Suppressor macrophage treated with lipopolysaccharide for 1 hour (primary cell): ENCODE measurements around the gene CADM2.
"Not testable (repeated sequence)": the region's sequence is repeated elsewhere in the genome, so short reads cannot be mapped to it uniquely, and the experiment has no call there.

Source experiments
- DNase-seq, 3 donors: peaks; one replicate each; pipeline ENCODE4 v3.0.0-alpha.2; 2020 to 2022

The CADM2 gene

DNA sequence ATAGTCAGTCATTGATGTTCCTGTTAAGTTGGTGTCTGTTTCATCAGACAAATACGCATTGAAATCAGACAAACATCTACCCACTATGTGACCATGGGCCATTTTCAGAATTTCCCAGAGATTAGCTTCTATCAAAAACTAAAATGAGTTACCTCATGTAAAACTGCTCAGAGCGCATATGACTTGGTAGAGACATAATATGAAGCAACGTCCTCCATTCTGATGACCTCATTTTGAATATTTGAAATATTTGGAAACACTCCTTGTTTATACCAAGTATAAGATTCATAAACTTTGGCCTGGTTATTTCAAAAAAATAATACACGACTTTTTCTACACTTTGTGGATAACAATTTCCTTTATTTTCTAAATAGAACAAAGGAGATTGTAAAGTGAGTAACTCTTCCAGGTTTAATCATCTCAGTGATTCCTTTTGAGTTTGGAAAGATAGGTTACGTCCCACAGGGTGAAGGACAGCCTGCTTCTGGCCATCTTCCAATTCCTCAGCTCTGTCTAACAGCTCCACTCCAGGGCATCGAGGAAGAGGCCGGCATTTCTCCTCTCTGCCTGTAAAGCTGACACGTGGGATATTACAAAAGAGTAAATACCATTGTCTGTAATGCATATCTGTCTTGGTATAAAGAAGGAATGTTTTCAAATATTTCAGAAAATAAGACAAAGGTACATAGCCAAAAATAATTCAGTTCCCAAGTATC lies 122.6 kb downstream of the CADM2 start:
- DNase-seq: no peak

DNA sequence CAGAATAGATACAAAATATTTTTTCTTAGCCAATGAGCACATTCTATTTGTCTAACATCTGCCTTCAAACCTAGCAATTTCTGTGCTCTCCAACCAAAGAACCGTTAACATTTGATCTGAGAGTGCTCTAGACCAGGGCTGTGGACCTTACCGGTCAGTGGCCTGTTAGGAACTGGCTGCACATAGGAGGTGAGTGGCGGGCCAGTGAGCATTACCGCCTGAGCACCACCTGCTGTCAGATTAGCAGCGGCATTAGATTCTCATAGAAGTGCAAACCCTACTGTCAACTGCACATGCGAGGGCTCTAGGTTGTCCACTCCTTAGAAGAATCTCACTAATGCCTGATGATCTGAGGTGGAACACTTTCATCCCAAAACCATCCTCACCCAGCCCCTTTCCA lies 131.7 kb downstream of the CADM2 start:
- no peak for DNase-seq

DNA sequence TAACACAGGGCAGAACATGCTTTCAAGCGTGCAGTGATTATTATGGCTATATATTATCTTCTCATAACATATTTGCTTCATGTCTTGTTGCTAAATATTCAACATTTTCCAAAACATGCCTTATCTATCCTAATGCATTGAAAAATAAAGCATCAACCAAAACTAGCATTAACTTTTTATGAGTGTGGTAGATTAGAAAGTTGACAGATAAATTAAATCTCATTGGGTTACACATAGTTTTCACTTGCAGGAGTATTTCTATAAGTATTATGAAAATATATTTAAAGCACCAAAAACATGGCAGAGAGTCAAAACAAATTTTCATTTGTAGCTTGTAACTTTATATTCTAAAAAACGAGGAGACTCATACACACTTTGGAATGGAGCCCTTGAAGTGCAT lies 141.5 kb downstream of the CADM2 start:
- no peak for DNase-seq

DNA sequence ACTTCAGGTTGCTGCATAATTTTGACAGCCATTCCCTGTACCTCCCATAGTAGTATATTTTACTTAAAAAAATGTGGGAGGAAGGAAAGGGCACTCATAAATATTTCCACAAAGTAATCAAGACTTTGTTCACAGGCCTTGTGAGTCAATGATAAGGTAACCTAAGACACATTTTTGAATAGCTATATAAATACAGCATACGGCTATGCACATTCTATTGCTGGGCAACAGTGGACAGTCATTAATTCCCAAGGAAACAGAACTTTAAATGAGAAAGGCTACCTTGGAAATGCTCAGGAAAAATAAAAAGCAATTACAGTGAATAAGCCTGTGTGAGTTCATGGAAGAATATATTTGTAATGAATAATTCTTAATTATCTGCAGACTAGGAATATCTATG lies 144.0 kb downstream of the CADM2 start:
- no peak for DNase-seq

DNA sequence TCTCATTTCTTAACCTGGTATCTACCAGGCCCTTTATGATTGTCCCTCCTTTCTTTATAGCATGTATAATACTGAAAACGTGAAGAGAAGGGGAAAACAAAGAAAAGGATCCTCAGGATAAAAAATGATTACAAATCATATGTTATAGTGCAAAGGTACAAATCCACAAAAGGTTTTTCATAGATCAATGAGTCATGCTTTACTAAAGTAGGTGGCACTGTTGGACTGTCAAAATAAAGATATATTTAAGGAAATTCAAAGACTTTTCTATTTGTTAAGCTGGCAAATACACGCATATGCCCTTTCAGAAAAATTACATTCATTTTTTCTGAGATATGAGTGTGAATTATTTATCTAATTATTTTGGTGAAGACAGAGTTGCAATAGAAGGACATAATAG lies 151.6 kb downstream of the CADM2 start:
- DNase-seq: no peak

DNA sequence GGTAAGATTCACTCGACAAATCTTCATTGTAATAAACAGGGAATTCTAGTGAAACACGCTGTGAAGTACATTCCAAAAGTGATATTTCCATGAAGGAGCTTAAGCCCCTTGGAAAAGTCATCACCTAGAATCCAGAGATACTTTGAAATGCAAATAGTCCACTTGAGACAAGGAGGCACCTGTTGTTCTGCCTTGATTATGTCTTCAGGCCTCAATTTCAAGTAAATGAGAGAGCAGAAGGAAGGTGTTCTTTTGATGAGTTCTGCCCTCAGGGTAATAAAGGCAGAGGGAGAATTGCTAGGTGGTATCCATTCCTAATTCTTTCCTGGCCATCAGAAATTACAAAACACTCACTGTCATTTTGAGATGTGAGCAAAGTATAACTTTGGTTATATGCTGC lies 162.1 kb downstream of the CADM2 start:
- no peak for DNase-seq

DNA sequence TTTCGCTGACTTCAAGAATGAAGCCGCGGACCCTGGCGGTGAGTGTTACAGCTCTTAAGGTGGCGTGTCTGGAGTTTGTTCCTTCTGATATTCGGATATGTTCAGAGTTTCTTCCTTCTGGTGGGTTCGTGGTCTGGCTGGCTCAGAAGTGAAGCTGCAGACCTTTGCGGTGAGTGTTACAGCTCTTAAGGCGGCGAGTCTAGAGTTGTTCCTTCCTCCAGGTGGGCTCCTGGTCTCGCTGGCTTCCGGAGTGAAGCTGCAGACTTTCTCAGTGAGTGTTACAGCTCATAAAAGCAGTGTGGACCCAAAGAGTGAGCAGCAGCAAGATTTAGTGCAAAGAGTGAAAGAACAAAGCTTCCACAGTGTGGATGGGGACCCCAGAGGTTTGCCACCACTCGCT lies 174.1 kb downstream of the CADM2 start:
- not testable (repeated sequence) for DNase-seq

DNA sequence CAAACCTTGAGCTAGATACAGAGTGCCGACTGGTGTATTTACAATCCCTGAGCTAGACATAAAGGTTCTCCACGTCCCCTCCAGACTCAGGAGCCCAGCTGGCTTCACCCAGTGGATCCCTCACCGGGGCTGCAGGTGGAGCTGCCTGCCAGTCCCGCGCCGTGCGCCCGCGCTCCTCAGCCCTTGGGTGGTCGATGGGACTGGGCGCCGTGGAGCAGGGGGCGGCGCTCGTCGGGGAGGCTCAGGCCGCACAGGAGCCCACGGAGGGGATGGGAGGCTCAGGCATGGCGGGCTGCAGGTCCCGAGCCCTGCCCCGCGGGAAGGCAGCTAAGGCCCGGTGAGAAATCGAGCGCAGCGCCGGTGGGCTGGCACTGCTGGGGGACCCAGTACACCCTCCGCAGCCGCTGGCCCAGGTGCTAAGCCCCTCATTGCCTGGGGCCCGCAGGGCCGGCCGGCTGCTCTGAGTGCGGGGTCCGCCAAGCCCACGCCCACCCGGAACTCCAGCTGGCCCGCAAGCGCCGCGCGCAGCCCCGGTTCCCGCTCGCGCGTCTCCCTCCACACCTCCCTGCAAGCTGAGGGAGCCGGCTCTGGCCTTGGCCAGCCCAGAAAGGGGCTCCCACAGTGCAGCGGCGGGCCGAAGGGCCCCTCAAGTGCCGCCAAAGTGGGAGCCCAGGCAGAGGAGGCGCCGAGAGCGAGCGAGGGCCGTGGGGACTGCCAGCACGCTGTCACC lies 175.1 kb downstream of the CADM2 start:
- not testable (repeated sequence) for DNase-seq

DNA sequence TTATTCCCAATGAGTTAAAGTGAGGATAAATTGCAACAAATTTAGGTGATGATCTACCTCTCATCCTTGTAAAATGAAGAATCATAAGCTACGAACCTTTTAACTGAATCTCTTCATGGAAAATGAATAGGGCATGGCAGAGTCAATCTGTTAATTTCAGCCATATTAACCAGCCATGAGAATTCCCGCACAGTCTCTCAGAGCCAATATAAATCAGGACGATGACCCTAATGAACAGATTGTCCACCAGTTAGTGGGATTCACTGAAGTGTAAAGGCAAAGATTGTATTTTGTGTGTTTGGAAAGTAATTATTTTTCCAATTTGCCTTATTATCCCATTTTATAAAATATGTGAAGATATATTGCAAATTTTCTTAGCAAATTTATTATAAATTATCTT lies 183.8 kb downstream of the CADM2 start:
- no peak for DNase-seq

DNA sequence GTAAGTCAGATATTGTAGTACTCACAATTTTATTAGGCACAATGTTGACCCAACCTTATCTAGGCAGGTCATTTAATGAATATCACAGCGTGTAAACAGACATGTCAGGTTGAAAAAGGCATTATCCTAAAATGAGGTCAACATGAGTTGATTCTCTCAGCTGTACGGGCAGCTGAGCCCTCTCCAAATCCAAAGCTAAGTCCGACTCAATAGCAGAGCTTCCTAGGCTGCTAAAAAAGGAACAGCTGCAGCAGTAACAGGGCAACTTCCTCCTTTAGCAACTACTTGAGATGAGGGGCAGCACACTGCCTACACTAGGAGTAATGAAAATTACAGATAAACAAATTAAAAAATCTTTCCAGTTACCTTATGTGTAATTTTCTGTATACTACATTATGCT lies 189.2 kb downstream of the CADM2 start:
- DNase-seq: no peak

DNA sequence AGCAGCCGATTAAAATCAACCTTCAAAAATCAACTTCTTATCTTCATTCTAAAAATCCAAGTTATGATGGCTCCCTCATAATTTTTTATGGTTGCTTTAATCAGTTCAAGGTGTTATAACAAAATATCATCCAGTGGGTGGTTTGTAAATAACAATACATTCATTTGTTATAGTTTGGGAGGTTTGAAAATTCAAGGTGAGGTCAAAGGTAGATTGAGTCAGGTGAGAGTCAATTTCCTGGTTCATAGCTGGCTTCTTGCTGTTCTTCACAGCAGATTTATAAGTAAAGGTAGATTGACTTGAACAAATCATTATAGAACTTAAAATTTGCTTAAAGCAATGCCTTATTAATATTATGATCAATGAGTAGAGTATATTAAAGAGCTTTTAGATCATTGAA lies 192.8 kb downstream of the CADM2 start:
- DNase-seq: no peak

DNA sequence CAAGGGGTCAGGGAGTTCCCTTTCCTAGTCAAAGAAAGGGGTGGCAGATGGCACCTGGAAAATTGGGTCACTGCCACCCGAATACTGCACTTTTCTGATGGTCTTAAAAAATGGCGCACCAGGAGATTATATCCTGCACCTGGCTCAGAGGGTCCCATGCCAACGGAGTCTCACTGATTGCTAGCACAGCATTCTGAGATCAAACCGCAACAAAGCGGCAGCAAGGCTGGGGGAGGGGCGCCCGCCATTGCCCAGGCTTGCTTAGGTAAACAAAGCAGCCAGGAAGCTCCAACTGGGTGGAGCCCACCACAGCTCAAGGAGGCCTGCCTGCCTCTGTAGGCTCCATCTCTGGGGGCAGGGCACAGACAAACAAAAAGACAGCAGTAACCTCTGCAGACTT lies 194.5 kb downstream of the CADM2 start:
- DNase-seq: not testable (repeated sequence)

DNA sequence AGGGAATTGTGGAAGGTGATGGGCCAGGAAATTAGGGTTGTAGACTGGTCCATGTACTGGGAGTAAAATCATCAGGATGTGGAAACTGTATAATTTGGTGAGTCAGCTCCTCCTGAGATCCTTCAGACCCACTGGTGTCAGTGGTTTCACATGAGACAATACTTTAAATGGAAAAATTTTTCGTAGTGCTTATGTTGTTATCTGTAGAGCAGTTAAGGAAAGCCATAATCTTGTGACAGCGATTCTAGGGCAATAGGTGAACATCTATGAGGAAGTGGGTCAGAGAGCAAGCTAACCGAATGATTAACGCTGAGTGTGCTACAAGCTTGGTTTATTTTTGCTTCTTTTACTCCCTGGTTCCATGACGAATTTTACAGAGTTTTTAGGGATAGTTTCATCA lies 200.6 kb downstream of the CADM2 start:
- DNase-seq: no peak

DNA sequence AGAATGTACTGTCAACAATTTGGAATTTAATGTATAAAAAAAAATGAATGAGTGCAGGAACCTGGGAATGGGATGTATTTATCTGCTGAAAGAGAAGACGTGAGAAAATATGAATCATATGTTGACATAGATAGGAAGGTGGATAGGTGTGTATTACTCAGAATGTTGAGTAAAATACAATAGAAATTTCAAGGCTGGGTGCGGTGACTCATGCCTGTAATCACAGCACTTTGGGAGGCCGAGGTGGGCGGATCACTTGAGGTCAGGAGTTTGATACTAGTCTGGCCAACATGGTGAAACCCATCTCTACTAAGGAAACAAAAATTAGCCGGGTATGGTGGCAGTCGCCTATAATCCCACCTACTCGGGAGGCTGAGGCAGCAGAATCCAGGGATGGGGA lies 202.8 kb downstream of the CADM2 start:
- DNase-seq: no peak

DNA sequence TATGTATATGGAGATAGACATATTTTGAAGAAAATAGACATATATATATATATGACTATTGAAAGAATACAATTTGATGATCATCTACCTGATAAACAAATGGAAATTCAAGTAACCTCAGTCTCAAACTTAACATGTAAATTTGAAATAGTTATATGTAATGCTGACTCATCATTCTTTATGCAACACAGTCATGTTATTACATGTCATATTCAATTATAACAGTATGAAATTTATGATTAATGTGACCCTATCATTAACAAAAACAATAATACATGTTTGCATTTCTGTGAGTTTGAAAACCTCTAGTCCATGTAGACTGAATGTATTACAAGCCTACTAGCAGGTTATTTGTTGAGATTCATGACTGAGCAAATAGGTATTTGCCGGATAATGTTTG lies 204.1 kb downstream of the CADM2 start:
- DNase-seq: no peak

DNA sequence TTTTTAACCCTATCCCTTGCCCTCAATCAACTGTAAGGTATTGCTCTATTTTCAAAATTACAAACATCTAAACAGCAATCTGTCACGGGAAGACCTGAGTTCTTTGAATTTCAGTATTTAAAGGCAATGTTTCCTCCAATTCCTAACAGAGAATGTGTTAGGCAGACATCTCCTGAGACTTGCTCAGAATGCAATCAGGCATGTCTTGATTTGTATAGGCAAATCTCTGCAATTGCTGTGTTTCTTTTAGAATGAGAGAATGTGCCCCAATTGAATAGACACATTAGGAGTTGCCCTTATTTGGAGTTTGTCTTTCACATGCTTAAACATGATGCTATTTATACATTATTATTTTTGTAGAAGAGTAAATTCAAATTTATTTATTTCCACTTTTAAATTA lies 205.6 kb downstream of the CADM2 start:
- no peak for DNase-seq

DNA sequence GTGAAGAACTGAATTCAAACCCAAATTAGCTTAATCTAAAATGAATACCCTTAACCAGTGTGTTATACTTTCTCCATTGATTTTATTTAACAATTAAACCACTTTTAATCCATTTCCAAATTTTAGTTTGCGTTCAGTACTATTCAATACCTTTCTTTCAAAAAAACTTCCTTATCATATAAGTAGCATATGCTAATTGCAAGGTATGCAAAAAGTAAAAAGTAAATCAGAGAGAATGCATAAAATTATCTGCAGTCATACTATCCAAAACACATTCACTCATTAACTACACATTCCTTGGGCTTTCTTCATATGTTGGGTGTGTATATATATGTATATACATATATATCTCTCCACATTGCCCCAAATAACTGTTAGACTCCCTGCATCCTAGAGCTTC lies 208.8 kb downstream of the CADM2 start:
- DNase-seq: no peak

DNA sequence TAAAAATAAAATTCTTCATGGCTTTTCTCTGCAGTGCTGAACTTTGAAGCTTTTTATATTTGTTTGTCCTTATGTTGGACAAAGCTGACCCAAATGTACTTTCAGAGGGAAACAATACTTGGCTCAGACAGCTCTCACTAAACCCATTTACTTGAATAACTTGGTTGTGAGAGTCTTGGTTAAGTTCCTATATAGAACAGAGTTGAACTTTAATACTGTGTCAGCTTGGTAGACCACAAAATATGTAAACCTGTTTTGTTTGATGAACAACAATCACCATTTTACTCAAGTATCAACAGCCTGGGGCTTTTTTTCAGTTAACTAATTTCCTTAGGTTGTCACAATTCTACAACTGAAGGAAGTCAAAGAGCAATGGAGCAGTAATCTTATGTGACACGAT lies 211.9 kb downstream of the CADM2 start:
- DNase-seq: no peak

DNA sequence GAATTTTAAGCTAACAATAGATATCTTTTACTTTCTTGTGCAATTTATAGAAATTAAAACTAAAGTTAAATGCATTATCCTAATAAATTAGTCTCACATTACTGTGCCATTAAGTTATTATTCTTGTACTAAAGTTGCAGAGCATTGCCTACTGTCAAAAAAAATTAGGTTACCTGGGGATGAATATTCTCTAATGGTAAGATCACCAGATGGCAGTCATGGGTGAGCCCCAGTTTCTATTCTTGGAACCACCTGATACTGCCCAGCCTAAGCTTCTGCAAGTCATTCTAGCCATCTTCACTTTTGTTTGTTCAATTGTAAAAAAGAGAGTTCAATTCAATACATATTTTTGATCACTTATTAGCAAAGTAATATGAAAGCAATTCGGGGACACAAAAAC lies 213.2 kb downstream of the CADM2 start:
- DNase-seq: no peak

DNA sequence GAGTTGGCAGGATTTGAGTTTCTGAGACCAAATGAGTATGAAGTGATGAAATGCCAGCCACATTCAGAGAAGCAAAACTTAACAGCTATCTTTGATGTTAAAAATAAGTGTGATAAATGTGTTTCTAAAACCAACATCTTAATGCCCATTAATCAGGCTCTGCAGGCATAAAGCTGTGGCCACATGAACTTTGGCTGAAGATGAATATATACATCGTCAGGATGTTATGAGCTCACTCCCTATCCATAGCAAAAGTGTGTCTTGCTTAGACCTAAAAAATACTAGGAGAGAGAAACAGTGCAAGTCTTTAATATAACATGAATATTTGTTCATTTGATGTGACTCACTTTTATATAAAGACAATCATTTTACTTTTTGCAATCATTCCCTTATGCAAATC lies 218.0 kb downstream of the CADM2 start:
- no peak for DNase-seq

DNA sequence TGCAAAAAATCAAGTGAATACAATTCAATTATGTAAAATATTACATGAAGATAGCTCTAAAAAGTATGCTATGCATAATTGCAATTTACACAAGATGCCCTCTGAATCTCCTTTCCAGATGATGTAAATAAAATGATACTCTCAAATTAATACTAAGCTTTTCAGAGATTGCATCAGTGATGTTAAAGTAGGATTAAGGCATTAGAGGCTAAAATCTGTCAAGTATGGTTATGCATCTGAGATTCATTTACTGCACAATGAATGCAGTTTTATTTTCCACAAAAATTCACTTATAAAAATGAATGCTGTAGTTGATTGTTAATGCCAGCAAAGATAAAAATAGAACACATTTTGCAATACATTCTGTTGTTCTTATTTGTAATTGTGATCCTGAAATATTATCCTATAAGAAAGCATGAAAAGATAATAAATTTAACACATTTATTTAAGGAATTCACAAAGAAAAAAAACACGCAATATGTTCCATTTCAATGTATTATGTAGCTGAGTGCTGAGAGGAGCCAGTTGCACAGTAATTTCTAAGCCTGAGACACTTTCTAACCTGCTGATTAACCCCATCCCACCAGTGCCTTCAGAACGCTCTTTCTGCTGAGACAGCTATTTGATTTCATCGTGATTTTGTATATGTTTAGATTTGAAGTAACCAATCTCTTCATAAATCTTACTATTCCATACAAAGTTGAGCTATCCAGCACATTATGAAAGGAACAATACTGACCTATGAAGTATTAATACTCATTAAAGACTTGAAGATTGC lies 224.4 kb downstream of the CADM2 start:
- no peak for DNase-seq

DNA sequence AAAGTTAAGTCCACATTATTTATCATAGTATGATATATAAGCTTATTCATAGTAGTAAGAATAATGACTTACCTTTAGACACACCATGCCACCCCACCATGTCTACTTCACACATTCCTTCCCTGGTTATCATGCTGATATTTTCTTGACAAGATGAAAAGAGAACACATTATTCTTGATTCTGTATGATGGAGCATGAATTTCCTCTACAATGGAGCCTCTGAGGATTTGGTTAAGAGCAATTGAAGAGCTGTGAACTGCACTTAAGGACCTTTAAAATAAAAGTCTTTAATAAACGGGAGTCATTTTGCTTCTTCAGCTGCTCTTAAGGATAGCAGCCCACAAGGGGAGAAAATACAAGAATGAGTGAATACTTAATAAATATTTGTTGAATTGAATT lies 226.7 kb downstream of the CADM2 start:
- DNase-seq: no peak

DNA sequence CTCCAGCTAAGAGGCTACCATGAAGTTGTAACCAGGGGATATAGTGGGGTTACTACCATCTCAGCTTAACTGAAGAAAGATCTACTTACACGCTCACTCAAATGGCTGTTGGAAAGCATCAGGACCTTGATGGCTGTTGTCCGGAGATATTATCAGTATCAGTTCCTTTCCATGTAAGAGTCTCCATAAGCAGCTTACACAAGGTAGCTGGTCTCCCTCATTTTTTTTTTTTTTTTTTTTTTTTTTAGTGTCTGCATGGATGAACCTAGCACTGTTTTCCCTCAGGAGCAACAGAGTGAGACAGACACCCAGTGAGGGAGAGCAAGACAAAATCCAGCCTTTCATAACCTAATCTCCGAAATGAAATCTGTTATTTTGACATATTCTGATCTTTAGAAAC lies 230.9 kb downstream of the CADM2 start:
- no peak for DNase-seq

DNA sequence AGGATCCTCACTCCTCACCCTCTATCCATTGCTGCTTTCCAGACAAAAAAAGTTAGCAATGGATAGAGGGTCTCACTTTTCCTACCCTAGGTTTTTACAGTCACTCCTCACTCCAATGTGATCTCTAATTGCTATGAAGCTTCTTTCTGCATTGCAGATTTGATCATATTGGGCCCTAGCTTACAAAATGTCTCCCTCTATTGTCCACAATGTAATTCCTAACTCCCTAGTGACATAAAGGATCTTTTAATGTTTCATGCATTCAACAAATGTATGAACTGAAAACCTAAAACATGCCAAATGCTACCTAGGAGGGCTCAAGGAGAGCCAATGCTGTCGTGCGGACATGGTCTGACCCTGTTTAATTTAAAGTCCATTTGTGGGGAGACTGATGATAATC lies 234.8 kb downstream of the CADM2 start:
- no peak for DNase-seq
